ENCODE data around the gene ERLIN1. TPM values are rescaled to one million over a fixed set of nuclear protein-coding genes. Genes with fewer than 3 reads are reported as not detected.

Gene ERLIN1
- total RNA-seq, 4 donors from 2014 or later = 5.3 to 8.5 (median 7.3) TPM

DNA sequence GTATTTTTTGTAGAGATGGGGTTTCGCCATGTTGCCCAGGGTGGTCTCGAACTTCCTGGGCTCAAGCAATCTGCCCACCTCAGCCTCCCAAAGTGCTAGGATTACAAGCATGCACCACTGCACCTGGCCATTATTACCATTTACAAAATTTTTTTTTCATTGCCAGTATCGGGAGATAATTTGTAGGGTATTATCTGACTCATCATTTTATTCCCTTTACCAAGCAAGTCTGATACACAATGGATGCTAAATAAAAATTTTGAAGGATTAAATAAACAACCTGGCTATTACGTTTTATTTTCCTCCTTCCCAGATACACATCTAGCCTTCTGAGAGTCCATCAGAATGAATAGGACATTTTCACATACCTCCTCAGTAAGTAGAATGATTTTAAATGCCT lies 66.1 kb downstream of the ERLIN1 start:
- Histone ChIP-seq H3K27me3 (peaks cover 9 to 19% (median 10%) of the 10 kb centered on the region in 3 donors), H3K4me1 (no peaks in the 10 kb centered on the region), H3K4me3 (no peak overlapping the region), H3K27ac (no peak overlapping the region), H3K9me3 (no peaks in the 10 kb centered on the region), H3K36me3 (no peaks in the 10 kb centered on the region)
- intact Hi-C loops (cut with DNase I; ENCODE audit: low total_unique reads) = no loop called here
- DNase-seq = no peak
- in situ Hi-C loops (cut with MboI; ENCODE audit: low sequenced_read_pairs in 4 of 4) = no loop called here
- TF ChIP-seq, protein P1, sequence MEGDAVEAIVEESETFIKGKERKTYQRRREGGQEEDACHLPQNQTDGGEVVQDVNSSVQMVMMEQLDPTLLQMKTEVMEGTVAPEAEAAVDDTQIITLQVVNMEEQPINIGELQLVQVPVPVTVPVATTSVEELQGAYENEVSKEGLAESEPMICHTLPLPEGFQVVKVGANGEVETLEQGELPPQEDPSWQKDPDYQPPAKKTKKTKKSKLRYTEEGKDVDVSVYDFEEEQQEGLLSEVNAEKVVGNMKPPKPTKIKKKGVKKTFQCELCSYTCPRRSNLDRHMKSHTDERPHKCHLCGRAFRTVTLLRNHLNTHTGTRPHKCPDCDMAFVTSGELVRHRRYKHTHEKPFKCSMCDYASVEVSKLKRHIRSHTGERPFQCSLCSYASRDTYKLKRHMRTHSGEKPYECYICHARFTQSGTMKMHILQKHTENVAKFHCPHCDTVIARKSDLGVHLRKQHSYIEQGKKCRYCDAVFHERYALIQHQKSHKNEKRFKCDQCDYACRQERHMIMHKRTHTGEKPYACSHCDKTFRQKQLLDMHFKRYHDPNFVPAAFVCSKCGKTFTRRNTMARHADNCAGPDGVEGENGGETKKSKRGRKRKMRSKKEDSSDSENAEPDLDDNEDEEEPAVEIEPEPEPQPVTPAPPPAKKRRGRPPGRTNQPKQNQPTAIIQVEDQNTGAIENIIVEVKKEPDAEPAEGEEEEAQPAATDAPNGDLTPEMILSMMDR (IDR thresholded peaks at IDR 0.05 in 4 of 5, conservative IDR thresholded peaks at IDR 0.05 in 1 of 5) = no peak
- no peak for TF ChIP-seq POLR2A (IDR thresholded peaks at IDR 0.05)
- no peak for ATAC-seq

DNA sequence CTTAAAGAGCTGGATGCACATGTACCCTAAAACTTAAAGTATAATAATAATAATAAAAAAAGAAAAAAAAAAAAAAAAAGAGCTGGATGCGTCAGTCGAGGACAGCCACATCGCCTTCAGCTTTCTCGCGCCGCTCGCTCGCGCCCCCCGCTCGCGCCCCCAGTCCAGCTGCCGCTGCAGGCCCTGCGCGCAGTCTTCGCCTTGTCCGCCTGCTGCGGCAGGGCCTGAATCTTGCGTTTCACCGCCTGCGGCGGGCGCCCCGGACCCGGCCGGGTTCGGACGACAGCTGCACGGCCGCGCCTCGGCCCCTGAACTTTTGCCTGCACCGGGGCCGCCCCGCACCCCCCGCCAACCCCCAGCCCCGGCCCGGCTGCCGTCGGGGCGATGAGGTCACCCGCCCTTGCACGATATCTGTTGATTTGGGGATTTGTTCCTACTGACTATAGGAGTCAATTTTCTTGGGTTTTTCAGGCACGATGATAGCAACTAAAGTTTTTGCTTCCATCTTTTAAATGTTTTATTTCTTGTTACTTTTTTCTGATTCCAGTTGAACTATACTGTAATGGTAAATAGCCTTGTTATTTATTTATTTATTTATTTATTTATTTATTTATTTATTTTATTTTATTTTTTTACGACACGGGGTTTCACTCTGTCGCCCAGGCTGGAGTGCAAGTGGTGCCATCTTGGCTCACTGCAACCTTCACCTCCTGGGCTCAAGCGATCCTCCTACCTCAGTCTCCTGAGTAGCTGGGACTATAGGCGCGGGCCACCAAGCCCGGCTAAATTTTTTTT lies 70.7 kb downstream of the ERLIN1 start:
- TF ChIP-seq POLR2A (IDR thresholded peaks at IDR 0.05) = no peak
- TF ChIP-seq, protein P1 (IDR thresholded peaks at IDR 0.05 in 4 of 5, conservative IDR thresholded peaks at IDR 0.05 in 1 of 5) = no peak
- Histone ChIP-seq H3K4me1 (no peaks in the 10 kb centered on the region), H3K36me3 (no peaks in the 10 kb centered on the region), H3K27me3 (peaks cover 9 to 19% (median 10%) of the 10 kb centered on the region in 3 donors), H3K4me3 (no peak overlapping the region), H3K9me3 (no peaks in the 10 kb centered on the region), H3K27ac (no peak overlapping the region)
- ATAC-seq (no peak), DNase-seq (no peak)
- intact Hi-C loops (cut with DNase I; ENCODE audit: low total_unique reads) = no loop called here
- in situ Hi-C loops (cut with MboI; ENCODE audit: low sequenced_read_pairs in 4 of 4) = no loop called here

DNA sequence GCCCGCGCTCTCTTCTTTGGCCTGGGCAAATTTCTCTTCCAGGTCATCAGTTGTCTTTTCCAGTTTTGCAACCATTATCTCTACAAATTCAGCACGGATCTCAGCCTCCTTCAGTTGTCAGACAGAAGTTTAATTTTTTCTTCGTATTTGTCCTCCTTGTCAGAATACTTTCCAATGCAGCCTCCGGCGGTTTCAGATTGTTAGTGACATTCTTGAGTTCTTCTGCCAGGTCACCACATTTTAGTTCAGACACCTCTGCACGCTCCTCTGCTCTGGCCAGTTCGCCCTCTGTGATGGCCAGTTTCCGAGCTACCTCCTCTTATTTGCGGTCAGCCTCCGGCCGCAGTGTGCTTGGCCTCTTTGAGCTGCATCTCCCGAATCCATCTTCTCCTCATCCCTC lies 71.4 kb downstream of the ERLIN1 start:
- no peak for DNase-seq
- no peak for ATAC-seq
- in situ Hi-C loops (cut with MboI; ENCODE audit: low sequenced_read_pairs in 4 of 4) (no loop called here), intact Hi-C loops (cut with DNase I; ENCODE audit: low total_unique reads) (no loop called here)
- Histone ChIP-seq H3K4me1 (no peaks in the 10 kb centered on the region), H3K4me3 (no peak overlapping the region), H3K27ac (no peak overlapping the region), H3K27me3 (peaks cover 9 to 19% (median 10%) of the 10 kb centered on the region in 3 donors), H3K36me3 (no peaks in the 10 kb centered on the region), H3K9me3 (no peaks in the 10 kb centered on the region)
- TF ChIP-seq POLR2A (IDR thresholded peaks at IDR 0.05) = no peak
- TF ChIP-seq, protein P1 (IDR thresholded peaks at IDR 0.05 in 4 of 5, conservative IDR thresholded peaks at IDR 0.05 in 1 of 5) = no peak

DNA sequence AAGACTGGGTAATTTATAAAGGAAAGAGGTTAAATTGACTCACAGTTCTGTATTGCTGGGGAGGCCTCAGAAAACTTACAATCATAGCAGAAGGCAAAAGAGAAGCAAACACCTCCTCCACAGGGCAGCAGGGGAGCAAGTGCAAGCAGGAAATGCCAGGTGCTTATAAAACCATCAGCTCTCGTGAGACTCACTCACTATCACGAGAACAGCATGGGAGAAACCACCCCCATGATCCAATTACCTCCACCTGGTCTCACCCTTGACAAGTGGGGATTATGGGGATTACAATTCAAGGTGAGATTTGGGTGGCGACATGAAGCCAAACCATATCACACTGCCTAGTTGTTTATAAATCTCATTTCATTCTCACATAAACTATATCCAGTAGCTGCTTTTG lies 76.2 kb downstream of the ERLIN1 start:
- Histone ChIP-seq H3K27ac (no peak overlapping the region), H3K36me3 (no peaks in the 10 kb centered on the region), H3K4me1 (no peaks in the 10 kb centered on the region), H3K4me3 (no peak overlapping the region), H3K9me3 (no peaks in the 10 kb centered on the region), H3K27me3 (no peaks in the 10 kb centered on the region)
- in situ Hi-C loops (cut with MboI; ENCODE audit: low sequenced_read_pairs in 4 of 4) (no loop called here), intact Hi-C loops (cut with DNase I; ENCODE audit: low total_unique reads) (no loop called here)
- ATAC-seq (no peak), DNase-seq (no peak)
- TF ChIP-seq, protein P1 (IDR thresholded peaks at IDR 0.05 in 4 of 5, conservative IDR thresholded peaks at IDR 0.05 in 1 of 5) = no peak
- TF ChIP-seq POLR2A (IDR thresholded peaks at IDR 0.05) = no peak

Measured in gastrocnemius medialis (tissue), 4 donors.